Effector memory CD4-positive, alpha-beta T cell (primary cell): ENCODE data around the gene GPC2.
"Not testable (repeated sequence)": the region's sequence is repeated elsewhere in the genome, so short reads cannot be mapped to it uniquely, and the experiment has no call there.

Experiments used
- DNase-seq, 3 donors: peaks; one replicate each; pipeline ENCODE4 v3.0.0-alpha.2; 2020
- H3K27ac ChIP-seq: 2 replicates; pipeline ENCODE4 v1.7.0; 2013; ENCODE audit warnings: mild to moderate bottlenecking, low read length, moderate library complexity; ENCODE audit not compliant: insufficient read depth, poor library complexity, severe bottlenecking
- H3K27me3 ChIP-seq: replicated peaks from 2 replicates; pipeline ENCODE4 v1.7.0; 2013; ENCODE audit warnings: mild to moderate bottlenecking, low read length; ENCODE audit not compliant: insufficient read depth, control insufficient read depth, poor library complexity, severe bottlenecking
- H3K36me3 ChIP-seq: 2 replicates; pipeline ENCODE4 v1.7.0; 2013; ENCODE audit warnings: mild to moderate bottlenecking, low read length, moderate library complexity; ENCODE audit not compliant: control insufficient read depth, insufficient read depth
- H3K4me1 ChIP-seq: 2 replicates; pipeline ENCODE4 v1.7.0; 2013; ENCODE audit warnings: low read length, mild to moderate bottlenecking; ENCODE audit not compliant: control insufficient read depth, insufficient read depth, poor library complexity, severe bottlenecking
- H3K4me3 ChIP-seq: 2 replicates; pipeline ENCODE4 v1.7.0; 2013; ENCODE audit warnings: low read length, low read depth, mild to moderate bottlenecking; ENCODE audit not compliant: insufficient read depth, poor library complexity, severe bottlenecking
- H3K9me3 ChIP-seq: 2 replicates; pipeline ENCODE4 v1.7.0; 2013; ENCODE audit warnings: mild to moderate bottlenecking, low read length, moderate library complexity; ENCODE audit not compliant: control insufficient read depth

The GPC2 gene

GRCh38 chr7:100185726-100186125 lies 8.5 kb upstream of the GPC2 start:
- no peak overlapping the region for H3K27ac ChIP-seq
- H3K36me3 ChIP-seq: no peaks in the 10 kb centered on the region
- no peaks in the 10 kb centered on the region for H3K27me3 ChIP-seq
- no peak for DNase-seq
- H3K4me1 ChIP-seq: peaks cover 3% of the 10 kb centered on the region
- no peak overlapping the region for H3K4me3 ChIP-seq
- H3K9me3 ChIP-seq: no peaks in the 10 kb centered on the region

DNA sequence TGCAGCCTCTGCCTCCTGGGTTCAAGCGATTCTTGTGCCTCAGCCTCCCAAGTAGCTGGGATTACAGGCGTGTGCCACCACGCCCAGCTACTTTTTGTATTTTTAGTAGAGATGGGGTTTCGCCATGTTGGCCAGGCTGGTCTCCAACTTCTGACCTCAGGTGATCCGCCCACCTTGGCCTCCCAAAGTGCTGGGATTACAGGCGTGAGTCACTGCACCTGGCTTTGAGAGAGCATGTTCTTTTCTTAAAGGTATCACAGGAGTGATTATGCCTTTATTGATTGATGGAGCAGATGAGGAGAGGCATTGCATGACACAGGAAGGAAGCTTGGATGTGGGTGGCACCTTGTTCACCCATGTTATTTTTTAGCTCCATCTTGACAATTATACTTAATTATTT lies 5.9 kb upstream of the GPC2 start:
- not testable (repeated sequence) for H3K27me3 ChIP-seq, H3K4me1 ChIP-seq

DNA sequence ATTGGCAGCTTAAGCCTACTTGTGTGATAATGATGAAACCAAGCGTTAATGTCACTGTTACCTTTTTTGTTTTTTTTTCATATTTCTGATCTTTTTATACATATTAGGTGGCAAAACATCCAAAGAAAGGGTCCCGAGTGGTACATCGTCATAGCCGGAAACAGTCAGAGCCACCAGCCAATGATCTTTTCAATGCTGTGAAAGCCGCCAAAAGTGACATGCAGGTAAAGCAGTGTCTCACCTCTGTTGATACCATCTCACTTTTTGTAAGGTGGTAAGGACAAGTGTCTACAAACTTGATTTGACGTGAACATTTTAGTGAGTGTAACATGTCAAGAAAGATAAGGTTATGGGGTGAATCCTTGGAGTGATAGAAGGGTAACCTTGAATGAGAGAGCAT lies 5.4 kb upstream of the GPC2 start:
- DNase-seq, H3K9me3 ChIP-seq, H3K27ac ChIP-seq, H3K4me1 ChIP-seq, H3K36me3 ChIP-seq, H3K27me3 ChIP-seq, H3K4me3 ChIP-seq: not testable (repeated sequence)

More for the DNA sequence above, 5.9 kb upstream of the GPC2 start:
- not testable (repeated sequence) for H3K27ac ChIP-seq, H3K4me3 ChIP-seq, DNase-seq, H3K36me3 ChIP-seq, H3K9me3 ChIP-seq

DNA sequence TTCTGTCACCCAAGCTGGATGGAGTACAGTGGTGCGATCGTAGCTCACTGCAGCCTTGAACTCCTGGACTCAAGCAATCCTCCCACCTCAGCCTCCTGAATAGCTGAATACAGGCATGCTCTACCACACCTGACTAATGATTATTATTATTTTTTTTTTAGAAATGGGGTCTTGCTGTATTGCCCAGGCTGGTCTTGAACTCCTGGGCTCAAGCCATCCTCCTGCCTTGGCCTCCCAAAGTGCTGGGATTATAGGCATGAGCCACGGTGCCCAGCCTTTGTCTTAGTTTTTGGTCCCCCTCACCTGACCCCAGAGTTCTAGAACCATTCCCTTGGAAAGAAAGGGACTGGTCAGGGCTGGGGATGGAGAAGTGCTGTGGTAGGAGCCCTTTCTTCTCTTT lies 2.9 kb upstream of the GPC2 start:
- H3K9me3 ChIP-seq, DNase-seq, H3K36me3 ChIP-seq, H3K27me3 ChIP-seq, H3K27ac ChIP-seq, H3K4me3 ChIP-seq: not testable (repeated sequence)
- H3K4me1 ChIP-seq: peaks cover 15% of the 10 kb centered on the region

DNA sequence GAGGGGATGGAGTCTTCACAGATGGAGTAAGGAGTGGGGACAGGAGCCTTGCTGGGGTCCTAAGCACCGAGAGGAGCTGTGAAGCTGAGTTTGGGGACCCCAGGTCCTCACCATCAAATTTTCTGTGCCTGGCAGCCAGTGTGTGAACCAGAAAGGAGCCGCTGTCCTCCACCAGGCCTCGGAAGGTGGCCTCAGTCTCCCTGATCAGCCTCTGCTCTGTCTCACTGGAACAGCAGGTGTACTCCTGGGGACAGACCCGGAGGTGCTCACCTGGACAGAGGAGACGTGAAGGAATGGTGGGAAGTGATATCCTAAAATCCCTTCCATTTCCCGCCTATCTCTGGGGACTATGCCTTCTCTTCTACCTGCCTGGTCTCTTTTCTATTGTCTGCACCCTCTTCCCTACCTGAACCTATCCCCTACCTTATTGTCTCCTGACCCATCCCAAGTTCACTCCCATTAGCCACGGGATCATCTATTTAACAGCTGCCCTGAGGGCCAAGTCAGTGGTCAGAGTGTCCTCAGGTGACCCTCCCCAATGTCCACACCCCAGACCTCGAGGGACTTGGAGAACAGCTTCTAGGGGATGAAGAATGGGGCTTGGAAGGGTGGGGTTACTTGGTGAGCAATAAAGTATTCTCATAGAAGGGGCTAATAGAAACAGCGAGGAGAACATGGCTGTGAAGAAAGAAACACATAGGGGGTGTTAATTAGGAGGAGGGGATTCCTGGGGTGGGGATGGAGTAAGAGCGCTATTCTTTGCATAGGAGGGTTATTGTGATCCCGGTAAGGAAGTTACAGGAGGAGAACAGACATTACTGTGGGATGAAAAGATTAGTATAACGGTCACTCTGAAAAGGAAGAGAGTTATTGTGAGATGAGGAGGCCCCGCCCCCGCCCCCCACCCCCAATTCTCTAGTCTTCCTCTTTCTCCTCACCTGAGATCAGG lies 811 bp downstream of the GPC2 start:
- Histone ChIP-seq H3K27me3 (no peaks in the 10 kb centered on the region), H3K4me3 (peak overlapping the region; percentile 66), H3K9me3 (no peaks in the 10 kb centered on the region), H3K27ac (peak overlapping the region; percentile 2), H3K36me3 (no peaks in the 10 kb centered on the region), H3K4me1 (peaks cover 15% of the 10 kb centered on the region)
- DNase-seq: no peak

- Histone ChIP-seq H3K36me3 (no peaks in the 10 kb centered on the region), H3K4me1 (peaks cover 17% of the 10 kb centered on the region), H3K4me3 (no peak overlapping the region), H3K27me3 (no peaks in the 10 kb centered on the region), H3K27ac (no peak overlapping the region), H3K9me3 (no peaks in the 10 kb centered on the region)
- DNase-seq: no peak
Observed at GRCh38 chr7:100175296-100175935, 1.8 kb downstream of the GPC2 start.

DNA sequence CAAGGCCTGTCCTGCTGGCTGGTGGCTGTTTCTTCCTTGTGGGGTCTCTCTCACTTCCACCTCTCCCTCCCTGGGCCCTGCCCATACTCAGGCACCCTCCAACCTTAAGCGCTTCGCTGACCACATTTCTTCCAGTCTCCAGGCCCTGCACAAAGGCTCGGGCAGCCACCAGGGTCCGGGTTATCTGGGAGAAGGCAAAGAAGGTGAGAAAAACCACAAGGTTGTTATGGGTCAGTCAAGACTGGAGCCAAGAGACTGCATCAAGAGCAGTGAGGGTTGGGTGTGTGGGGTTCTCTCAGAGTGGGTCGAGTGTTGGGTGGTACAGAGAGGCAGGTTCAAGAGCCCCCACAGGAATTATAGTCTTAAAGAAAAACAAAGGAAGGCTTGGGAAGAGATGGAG lies 2.6 kb downstream of the GPC2 start:
- no peak for DNase-seq
- Histone ChIP-seq H3K4me3 (no peak overlapping the region), H3K27me3 (no peaks in the 10 kb centered on the region), H3K4me1 (peaks cover 16% of the 10 kb centered on the region), H3K36me3 (no peaks in the 10 kb centered on the region), H3K9me3 (no peaks in the 10 kb centered on the region), H3K27ac (no peak overlapping the region)

DNA sequence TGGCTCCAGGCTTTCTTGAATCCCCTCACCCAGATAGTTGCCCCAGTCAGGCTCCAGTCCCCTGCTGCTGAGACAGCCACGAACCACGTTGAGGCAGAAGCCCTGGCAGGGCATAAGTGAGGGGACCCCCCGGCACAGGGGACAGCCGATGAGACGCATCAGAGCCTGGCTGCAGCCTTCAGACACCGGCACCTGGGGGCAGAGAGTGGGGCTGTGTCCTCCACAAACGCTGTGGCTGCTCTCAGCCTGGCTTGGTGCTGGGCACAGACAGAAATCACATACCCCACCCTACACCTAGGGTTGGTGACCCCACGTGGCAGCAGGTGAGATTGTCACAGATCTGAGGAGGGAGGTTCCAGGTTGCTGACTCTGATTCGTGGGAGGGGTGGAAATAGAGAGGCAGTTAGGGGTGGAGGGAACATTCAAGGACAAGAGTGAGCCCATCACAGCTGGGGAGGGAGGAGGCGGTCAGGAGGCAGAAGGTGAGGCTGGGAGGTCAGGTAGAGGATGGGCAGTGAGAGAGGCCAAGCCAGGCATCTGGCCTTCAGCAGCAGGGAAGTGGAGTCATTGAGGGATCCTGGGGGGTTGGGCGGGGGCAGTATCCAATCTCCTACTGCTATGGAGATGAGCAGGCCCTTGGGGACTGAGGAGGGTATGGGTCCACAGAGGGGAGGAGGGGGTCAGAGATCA lies 3.2 kb downstream of the GPC2 start:
- Histone ChIP-seq H3K27ac (no peak overlapping the region), H3K36me3 (no peaks in the 10 kb centered on the region), H3K9me3 (no peaks in the 10 kb centered on the region), H3K27me3 (no peaks in the 10 kb centered on the region), H3K4me1 (peaks cover 19% of the 10 kb centered on the region), H3K4me3 (no peak overlapping the region)
- DNase-seq: no peak

DNA sequence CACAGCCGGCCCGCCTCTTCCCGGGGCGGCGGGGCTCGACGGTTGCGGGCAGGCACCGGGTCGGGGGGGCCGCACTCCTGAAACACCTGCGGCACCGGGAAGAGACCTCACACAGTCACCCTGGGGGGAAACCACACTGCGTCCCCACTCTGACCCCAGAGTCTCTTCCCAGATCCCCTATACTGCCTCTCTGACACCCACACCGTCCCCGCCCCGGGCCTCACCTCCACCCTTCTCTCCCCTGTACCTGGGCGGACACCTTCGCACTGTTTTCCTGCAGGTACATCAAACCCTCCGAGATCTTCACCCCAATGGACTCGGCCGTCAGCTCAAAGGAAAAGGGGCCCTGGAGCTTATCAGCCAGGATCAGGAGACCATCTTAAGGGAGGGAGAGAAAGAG lies 5.3 kb downstream of the GPC2 start:
- Histone ChIP-seq H3K27ac (no peak overlapping the region), H3K4me3 (peak overlapping the region; percentile 37), H3K9me3 (no peaks in the 10 kb centered on the region), H3K27me3 (no peaks in the 10 kb centered on the region), H3K36me3 (no peaks in the 10 kb centered on the region), H3K4me1 (peaks cover 31% of the 10 kb centered on the region)
- DNase-seq: peak in 1 of 3 donors; percentile 13
